ENCODE data around the gene SIRT7. TPM values are rescaled to one million over a fixed set of nuclear protein-coding genes. Genes with fewer than 3 reads are reported as not detected.
"Not testable (repeated sequence)": the region's sequence is repeated elsewhere in the genome, so short reads cannot be mapped to it uniquely, and the experiment has no call there.

SIRT7 gene
- total RNA-seq, 1 experiment from 2014 or later = 22.1 TPM

DNA sequence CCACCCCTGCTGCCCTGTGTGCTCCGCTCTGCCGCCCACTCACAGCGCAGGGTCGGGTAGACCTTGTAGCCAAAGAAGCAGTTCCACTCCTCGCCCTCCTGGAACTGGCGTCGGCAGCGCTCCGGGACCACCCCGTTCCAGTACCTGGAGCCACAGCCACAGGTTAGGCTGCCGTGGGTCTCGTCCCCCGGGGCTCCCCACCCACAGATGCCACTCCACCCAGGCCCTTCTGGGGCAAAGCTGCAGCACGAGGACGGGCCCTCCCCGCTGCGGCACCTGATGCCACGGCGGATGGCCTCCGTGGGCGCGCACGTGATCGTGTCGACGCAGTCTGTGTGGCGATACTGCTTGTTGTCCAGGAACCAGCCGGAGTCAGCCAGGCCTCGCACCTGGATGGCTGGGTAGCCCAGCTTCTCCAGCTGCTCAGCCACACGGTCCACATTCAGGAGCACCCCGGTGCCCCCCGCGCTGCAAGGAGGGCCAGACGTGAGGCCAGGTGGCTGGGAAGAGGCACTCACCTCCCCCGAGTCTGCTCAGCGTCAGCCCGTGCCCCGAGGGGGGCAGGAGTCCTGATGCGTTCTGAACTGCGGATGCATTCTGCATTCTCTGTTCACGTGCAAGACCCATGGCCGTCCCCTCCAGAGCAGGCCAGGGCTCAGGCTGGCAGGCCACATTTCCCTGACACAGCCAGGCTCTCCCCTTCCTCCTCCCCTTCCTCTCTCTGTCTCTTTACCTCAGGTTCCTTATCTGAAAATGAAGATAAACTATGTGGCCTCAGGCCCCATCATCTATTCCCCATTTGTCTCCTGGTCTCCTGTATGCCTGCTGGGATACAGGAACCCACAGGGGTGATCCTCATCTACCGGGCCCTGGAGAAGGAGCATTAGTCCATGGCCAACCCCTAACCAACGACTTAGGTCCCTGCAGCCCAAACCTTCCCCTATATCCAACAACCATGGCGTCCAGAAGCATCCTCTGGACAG, 38.9 kb upstream of the SIRT7 start:
- Histone ChIP-seq H3K4me3 (no peak overlapping the region), H3K9me3 (no peaks in the 10 kb centered on the region), H3K36me3 (no peaks in the 10 kb centered on the region), H3K27me3 (peaks cover 17% of the 10 kb centered on the region)
- DNase-seq = no peak

- Histone ChIP-seq H3K4me3 (no peak overlapping the region), H3K9me3 (no peaks in the 10 kb centered on the region), H3K36me3 (no peaks in the 10 kb centered on the region), H3K27me3 (peaks cover 17% of the 10 kb centered on the region)
- DNase-seq = no peak
Observed at GRCh38 chr17:81955756-81956544, 38.0 kb upstream of the SIRT7 start.

- H3K36me3 ChIP-seq = no peaks in the 10 kb centered on the region
- no peaks in the 10 kb centered on the region for H3K9me3 ChIP-seq
- no peak for DNase-seq
- H3K27me3 ChIP-seq = peaks cover 12% of the 10 kb centered on the region
- no peak overlapping the region for H3K4me3 ChIP-seq
Observed at GRCh38 chr17:81955058-81955681, 37.2 kb upstream of the SIRT7 start.

DNA sequence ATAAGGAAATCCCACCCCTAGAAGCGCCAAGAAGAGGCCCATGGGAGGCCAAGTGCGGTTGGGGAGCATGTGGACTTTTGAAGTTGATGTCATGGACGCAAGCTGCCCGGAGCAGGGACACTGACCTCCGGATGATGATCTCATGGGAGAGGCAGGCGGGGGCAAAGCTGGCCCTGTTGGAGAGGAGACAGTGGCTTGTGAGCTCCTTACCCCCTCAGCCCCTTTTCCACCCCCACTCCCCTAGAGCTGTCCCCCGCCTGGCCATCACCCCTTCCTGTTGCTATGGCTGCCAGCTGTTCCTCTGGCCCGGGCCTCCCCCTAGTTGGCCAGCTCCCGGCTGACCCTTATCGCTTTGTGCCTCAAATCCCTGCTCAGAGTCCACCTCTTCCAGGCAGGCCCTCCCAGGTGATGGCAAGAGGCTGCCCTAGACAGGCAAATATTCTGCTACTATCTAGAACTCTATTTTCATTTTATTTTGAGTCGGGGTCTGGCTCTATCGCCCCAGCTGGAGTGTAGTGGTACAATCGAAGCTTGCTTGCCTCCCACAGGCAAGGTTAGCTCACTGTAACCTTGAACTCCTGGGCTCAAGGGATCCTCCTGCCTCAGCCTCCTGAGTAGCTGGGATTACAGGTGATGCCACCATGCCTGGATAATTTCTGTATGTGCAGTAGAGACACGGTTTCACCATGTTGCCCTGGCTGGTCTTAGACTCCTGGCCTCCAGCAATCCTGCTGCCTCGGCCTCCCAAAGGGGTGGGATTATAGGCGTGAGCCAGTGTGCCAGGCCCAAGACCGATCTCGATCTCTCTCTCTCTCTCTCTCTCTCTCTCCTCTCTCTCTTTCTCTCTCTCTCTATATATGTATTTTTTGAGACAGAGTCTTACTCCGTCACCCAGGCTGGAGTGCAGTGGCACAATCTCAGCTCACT, 36.4 kb upstream of the SIRT7 start:
- Histone ChIP-seq H3K27me3 (peaks cover 8% of the 10 kb centered on the region), H3K9me3 (no peaks in the 10 kb centered on the region), H3K36me3 (no peaks in the 10 kb centered on the region), H3K4me3 (no peak overlapping the region)
- DNase-seq = no peak

DNA sequence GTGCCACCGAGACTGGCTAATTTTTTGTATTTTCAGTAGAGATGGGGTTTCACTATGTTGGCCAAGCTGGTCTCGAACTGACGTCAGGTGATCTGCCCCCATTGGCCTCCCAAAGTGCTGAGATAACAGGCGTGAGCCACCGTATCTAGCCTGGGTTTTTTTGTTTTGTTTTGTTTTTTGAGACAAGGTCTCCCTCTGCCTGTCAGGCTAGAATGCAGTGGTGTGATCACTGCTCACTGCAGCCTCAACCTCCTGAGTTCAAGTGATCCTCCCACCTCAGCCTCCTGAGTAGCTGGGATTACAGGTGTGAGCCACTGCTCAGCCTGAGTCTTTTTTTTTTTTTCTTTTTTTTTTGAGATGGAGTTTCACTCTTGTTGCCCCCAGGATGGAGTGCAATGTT, 35.5 kb upstream of the SIRT7 start:
- not testable (repeated sequence) for H3K4me3 ChIP-seq, H3K9me3 ChIP-seq, DNase-seq, H3K36me3 ChIP-seq, H3K27me3 ChIP-seq

DNA sequence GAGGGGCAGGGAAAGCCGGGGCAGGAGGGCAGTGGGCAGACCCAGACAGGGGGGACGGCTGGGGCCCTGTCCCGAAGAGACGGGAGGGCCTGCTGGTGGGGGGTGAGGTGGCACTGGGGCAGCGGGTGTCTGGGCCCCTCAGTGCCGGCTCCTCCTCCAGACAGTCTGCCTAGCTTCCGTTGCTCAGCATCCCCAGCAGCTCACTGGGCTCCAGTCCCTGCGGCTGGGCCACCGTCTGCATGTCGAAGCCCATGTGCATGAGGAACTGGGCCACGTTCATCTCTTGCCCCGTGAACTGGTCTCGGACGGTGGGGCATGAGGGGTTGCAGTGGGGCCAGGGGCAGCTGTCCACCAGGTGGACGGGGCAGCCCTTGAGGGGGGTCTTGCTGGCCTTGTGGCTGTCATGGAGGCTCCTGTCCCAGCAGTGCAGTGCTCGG, 34.8 kb upstream of the SIRT7 start:
- Histone ChIP-seq H3K36me3 (no peaks in the 10 kb centered on the region), H3K4me3 (no peak overlapping the region), H3K9me3 (no peaks in the 10 kb centered on the region), H3K27me3 (no peaks in the 10 kb centered on the region)
- no peak for DNase-seq

DNA sequence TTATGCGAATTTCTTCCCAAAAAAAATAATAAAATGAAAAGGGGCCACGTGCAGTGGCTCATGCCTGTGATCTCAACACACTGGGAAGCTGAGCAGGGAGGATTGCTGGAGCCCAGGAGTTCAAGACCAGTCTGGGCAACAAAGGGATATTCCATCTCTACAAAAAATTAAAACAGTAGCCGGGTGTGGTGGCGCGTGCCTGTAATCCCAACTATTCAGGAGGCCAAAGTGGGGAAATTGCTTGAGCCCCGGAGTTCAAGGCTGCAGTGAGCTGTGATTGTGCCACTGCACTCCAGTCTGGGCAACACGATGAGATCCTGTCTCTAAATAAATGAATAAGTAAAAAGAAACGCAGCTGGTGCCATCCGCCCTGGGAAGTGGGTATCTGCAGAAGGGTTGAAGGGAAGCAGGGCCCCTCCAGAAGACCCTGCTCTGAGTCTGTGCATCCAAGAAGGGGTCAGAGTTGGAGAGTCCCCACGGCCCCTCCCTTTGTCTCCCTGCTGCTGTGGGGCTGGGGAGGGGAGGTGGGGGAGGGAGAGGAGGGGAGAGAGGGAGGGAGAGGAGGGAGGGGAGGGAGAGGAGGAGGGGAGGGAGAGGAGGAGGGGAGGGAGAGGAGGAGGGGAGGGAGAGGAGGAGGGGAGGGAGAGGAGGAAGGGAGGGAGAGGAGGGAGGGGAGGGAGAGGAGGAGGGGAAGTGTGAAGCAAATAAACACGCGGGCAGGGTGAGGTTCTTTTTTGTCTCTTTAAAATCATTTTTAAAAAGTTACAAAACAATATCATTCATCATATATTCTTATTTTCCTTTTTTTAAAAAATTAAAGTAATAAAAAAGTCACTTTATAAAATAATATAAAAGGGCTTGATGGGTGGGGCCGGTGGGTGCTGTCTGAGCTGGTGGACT, 34.1 kb upstream of the SIRT7 start:
- no peak for DNase-seq
- H3K4me3 ChIP-seq = no peak overlapping the region
- H3K9me3 ChIP-seq = no peaks in the 10 kb centered on the region
- H3K36me3 ChIP-seq = no peaks in the 10 kb centered on the region
- H3K27me3 ChIP-seq = no peaks in the 10 kb centered on the region

- DNase-seq = no peak
- Histone ChIP-seq H3K9me3 (no peaks in the 10 kb centered on the region), H3K27me3 (no peaks in the 10 kb centered on the region), H3K4me3 (no peak overlapping the region), H3K36me3 (no peaks in the 10 kb centered on the region)
Observed at GRCh38 chr17:81950501-81950900, 32.5 kb upstream of the SIRT7 start.

DNA sequence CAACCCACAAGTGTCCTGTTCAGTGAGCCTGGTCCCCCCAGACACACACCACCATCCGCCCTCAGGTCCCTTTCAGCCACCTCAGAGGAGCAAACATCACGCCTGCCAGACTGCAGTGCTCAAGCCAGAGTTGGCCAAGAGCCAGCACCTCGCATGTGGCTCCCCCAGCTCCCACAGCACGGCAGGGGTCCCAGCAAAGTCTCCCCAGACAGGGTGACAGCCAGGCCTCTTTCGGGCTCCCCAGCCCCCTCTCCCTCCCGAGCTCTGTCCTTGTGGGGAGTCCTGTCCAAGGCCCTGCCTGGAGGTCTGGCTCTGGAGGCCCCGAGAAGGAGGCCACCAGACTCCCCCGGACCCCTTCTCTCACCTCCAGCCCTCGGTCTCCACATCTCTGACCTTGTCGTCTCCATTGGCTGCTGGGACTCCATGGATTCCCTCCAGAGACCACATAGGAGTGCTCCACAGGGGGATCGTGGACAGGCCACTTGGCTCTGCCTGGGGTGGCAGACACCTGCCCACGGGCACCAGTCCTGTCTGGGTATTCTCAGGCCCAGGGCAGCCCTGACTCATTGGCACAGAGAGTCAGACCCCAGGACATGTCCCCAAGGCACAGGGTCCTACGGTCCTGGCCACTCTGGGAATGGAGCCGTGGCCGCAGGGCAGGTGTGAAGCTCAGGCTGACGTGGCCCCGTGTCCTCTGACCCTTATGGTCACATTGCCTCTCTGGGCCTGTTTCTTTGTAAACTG, 30.8 kb upstream of the SIRT7 start:
- no peak overlapping the region for H3K4me3 ChIP-seq
- no peaks in the 10 kb centered on the region for H3K36me3 ChIP-seq
- DNase-seq = no peak
- no peaks in the 10 kb centered on the region for H3K27me3 ChIP-seq
- H3K9me3 ChIP-seq = no peaks in the 10 kb centered on the region

DNA sequence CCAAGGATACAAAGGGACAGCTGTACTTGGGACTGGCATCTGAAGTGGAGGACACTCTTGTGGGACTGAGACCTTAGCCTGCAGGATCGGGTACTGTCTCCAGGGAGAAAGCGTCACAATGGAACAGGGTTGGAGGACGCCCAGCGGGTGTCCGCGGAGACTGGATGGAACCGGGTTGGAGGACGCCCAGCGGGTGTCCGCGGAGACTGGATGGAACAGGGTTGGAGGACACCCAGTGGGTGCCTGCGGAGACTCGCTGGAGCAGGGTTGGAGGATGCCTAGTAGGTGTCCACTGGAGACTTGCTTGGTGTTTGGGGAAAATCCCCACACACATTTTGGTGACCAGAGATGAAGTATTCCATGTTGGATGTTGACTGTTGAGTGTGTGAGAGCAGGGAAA, 29.2 kb upstream of the SIRT7 start, which contains the start of gene MYADML2:
MYADML2 (minus strand) TSS at position 45 of the 400 bp plus-strand sequence. CDS start 5,492 bp downstream, outside the sequence.
- no peaks in the 10 kb centered on the region for H3K27me3 ChIP-seq
- H3K9me3 ChIP-seq = no peaks in the 10 kb centered on the region
- DNase-seq = no peak
- no peaks in the 10 kb centered on the region for H3K36me3 ChIP-seq
- no peak within 1 kb of the TSS for H3K4me3 ChIP-seq

DNA sequence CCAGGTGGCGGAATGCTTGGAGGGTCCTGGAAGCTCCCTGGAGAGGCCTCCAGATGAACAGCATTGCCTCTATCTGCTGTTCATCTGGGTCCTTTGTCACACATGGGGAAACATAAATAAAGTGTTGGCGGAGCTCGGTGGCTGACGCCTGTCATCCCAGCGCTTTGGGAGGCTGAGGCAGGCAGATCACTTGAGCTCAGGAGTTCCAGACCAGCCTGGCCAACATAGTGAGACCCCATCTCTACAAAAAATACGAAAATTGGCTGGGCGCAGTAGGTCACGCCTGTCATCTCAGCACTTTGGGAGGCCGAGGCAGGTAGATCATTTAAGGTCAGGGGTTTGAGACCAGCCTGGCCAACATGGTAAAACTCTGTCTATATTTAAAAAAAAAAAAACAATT, 26.9 kb upstream of the SIRT7 start:
- Histone ChIP-seq H3K36me3 (no peaks in the 10 kb centered on the region), H3K27me3 (no peaks in the 10 kb centered on the region), H3K9me3 (no peaks in the 10 kb centered on the region), H3K4me3 (no peak overlapping the region)
- DNase-seq = no peak

DNA sequence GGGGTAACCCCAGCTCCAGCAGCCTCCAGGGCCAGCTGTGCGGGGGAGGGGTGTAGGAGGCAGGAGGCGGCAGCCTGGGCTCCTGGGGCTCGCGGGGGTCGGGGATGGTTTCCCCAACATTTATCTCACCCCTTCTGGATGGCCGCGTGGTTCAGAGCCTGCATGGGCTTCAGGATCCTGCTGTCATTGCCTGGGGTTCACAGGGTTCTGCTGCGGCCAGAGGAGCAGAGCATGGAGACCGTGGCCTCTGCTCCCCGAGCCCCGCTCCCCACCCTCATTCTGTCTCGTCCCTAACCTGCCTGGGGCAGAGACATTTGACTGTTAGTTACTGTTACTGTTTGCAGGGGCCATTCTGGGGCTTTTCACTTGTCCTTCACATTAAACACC, 24.2 kb upstream of the SIRT7 start:
- Histone ChIP-seq H3K27me3 (no peaks in the 10 kb centered on the region), H3K9me3 (no peaks in the 10 kb centered on the region), H3K36me3 (no peaks in the 10 kb centered on the region), H3K4me3 (no peak overlapping the region)
- DNase-seq = no peak

- DNase-seq = no peak
- Histone ChIP-seq H3K27me3 (no peaks in the 10 kb centered on the region), H3K4me3 (no peak overlapping the region), H3K36me3 (peaks cover 3% of the 10 kb centered on the region), H3K9me3 (no peaks in the 10 kb centered on the region)
Observed at GRCh38 chr17:81941484-81942166, 23.6 kb upstream of the SIRT7 start.

All from MG63 (cell line).